HG03175 (cell line): Measurements from ENCODE around the gene MACC1.
"Not testable (repeated sequence)": the region's sequence is repeated elsewhere in the genome, so short reads cannot be mapped to it uniquely, and the experiment has no call there.

Experiments
- ATAC-seq: cut with Tn5 transposase; IDR thresholded peaks from one replicate; pipeline ENCODE4 v1.9.1; 2021; ENCODE audit warnings: mild to moderate bottlenecking, moderate library complexity; ENCODE audit not compliant: unreplicated experiment

MACC1 gene

GRCh38 chr7:20208651-20209307 lies 8.4 kb downstream of the MACC1 start:
- ATAC-seq, result no peak

GRCh38 chr7:20207811-20208210 lies 9.4 kb downstream of the MACC1 start:
- ATAC-seq, result not testable (repeated sequence)

GRCh38 chr7:20206104-20206896 lies 10.9 kb downstream of the MACC1 start:
- no peak for ATAC-seq

- no peak for ATAC-seq
Observed at GRCh38 chr7:20203316-20203715, 13.9 kb downstream of the MACC1 start.

- ATAC-seq, result no peak
Observed at GRCh38 chr7:20201380-20201779, 15.8 kb downstream of the MACC1 start.

GRCh38 chr7:20200971-20201370 lies 16.2 kb downstream of the MACC1 start:
- no peak for ATAC-seq

GRCh38 chr7:20200361-20200760 lies 16.8 kb downstream of the MACC1 start:
- ATAC-seq, result peak; percentile 28

GRCh38 chr7:20199015-20199737 lies 18.0 kb downstream of the MACC1 start:
- peak; percentile 89 for ATAC-seq

GRCh38 chr7:20198260-20198659 lies 18.9 kb downstream of the MACC1 start:
- no peak for ATAC-seq

- no peak for ATAC-seq
Observed at GRCh38 chr7:20197837-20198236, 19.3 kb downstream of the MACC1 start.

GRCh38 chr7:20197125-20197748 lies 19.9 kb downstream of the MACC1 start:
- ATAC-seq, result no peak

GRCh38 chr7:20194343-20194995 lies 22.7 kb downstream of the MACC1 start:
- no peak for ATAC-seq

GRCh38 chr7:20193873-20194272 lies 23.3 kb downstream of the MACC1 start:
- no peak for ATAC-seq

GRCh38 chr7:20193242-20193777 lies 23.9 kb downstream of the MACC1 start:
- ATAC-seq, result peak; percentile 85

GRCh38 chr7:20191391-20191869 lies 25.8 kb downstream of the MACC1 start:
- ATAC-seq, result no peak

- ATAC-seq, result no peak
Observed at GRCh38 chr7:20190560-20191390, 26.4 kb downstream of the MACC1 start.

- ATAC-seq, result no peak
Observed at GRCh38 chr7:20189852-20190251, 27.3 kb downstream of the MACC1 start.

GRCh38 chr7:20188567-20188966 lies 28.6 kb downstream of the MACC1 start:
- ATAC-seq, result no peak

- ATAC-seq, result not testable (repeated sequence)
Observed at GRCh38 chr7:20187850-20188249, 29.3 kb downstream of the MACC1 start.
